Effector memory CD8-positive, alpha-beta T cell (primary cell): ENCODE measurements around the gene CDK5RAP3.

Experiments used
- ATAC-seq: fragments of 150-1000 bp; cut with Tn5 transposase; replicated peaks from 2 replicates; pipeline ENCODE4 v1.10.0; 2021; ENCODE audit warnings: mild to moderate bottlenecking, moderate library complexity
- DNase-seq, 3 experiments: peaks; one replicate each; pipeline ENCODE4 v3.0.0; 2021
- H3K27ac Mint-ChIP-seq, 2 donors: one replicate each; pipeline ENCODE4 v1.8.0; 2022; ENCODE audit warnings: mild to moderate bottlenecking in 2 of 2, mixed read lengths in 2 of 2, moderate library complexity in 2 of 2
- H3K27me3 Mint-ChIP-seq, 2 donors: one replicate each; pipeline ENCODE4 v1.8.0; 2022; ENCODE audit warnings: mixed read lengths in 2 of 2
- H3K36me3 Mint-ChIP-seq: one replicate; pipeline ENCODE4 v1.8.0; 2022; ENCODE audit warnings: mild to moderate bottlenecking, moderate library complexity, mixed read lengths; ENCODE audit not compliant: insufficient read depth
- H3K4me1 Mint-ChIP-seq, 2 donors: one replicate each; pipeline ENCODE4 v1.8.0; 2022; ENCODE audit warnings: low read depth in 2 of 2, mixed read lengths in 2 of 2
- H3K4me3 Mint-ChIP-seq, 2 donors: one replicate each; pipeline ENCODE4 v1.8.0; 2022; ENCODE audit warnings: mild to moderate bottlenecking in 2 of 2, mixed read lengths in 2 of 2, moderate library complexity in 2 of 2
- H3K9me3 Mint-ChIP-seq, 2 donors: one replicate each; pipeline ENCODE4 v1.8.0; 2022; ENCODE audit warnings: mixed read lengths in 2 of 2

The CDK5RAP3 gene

DNA sequence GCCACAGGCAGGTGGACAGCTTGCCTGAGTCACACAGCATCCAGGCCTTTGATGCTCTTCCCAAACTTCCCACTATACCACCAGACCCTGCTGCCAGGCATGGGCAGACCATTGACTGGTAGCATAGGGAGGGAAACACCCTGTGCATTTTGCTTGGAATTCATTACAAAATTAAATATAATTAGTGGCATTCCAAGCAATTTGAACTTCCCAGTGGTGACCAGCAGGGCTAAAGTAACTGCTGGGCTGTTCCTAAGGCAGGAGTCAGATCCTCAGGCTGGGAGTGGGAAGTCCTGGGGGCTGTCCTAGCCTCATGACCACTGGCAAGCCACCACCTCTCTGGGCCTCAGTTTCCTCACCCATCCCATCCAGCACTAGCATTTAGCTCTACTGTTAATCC lies 17.0 kb upstream of the CDK5RAP3 start:
- Mint-ChIP-seq H3K27me3 (no peaks in the 10 kb centered on the region), H3K4me3 (no peak overlapping the region), H3K27ac (no peak overlapping the region), H3K9me3 (no peaks in the 10 kb centered on the region), H3K4me1 (peaks cover 10 to 12% of the 10 kb centered on the region in 2 donors), H3K36me3 (peaks cover 5% of the 10 kb centered on the region)
- DNase-seq (no peak), ATAC-seq (no peak)

GRCh38 chr17:47955497-47956461 lies 15.1 kb upstream of the CDK5RAP3 start:
- H3K4me3 Mint-ChIP-seq: no peak overlapping the region
- H3K27ac Mint-ChIP-seq: no peak overlapping the region
- DNase-seq: no peak
- H3K9me3 Mint-ChIP-seq: no peaks in the 10 kb centered on the region
- H3K36me3 Mint-ChIP-seq: peaks cover 2% of the 10 kb centered on the region
- H3K4me1 Mint-ChIP-seq: no peaks in the 10 kb centered on the region
- no peaks in the 10 kb centered on the region for H3K27me3 Mint-ChIP-seq
- no peak for ATAC-seq

- peaks cover 2% of the 10 kb centered on the region for H3K36me3 Mint-ChIP-seq
- no peaks in the 10 kb centered on the region for H3K4me1 Mint-ChIP-seq
- no peak overlapping the region for H3K4me3 Mint-ChIP-seq
- no peak for DNase-seq
- no peaks in the 10 kb centered on the region for H3K9me3 Mint-ChIP-seq
- no peak for ATAC-seq
- H3K27me3 Mint-ChIP-seq: no peaks in the 10 kb centered on the region
- no peak overlapping the region for H3K27ac Mint-ChIP-seq
Measured at GRCh38 chr17:47956791-47957590, 13.9 kb upstream of the CDK5RAP3 start.

DNA sequence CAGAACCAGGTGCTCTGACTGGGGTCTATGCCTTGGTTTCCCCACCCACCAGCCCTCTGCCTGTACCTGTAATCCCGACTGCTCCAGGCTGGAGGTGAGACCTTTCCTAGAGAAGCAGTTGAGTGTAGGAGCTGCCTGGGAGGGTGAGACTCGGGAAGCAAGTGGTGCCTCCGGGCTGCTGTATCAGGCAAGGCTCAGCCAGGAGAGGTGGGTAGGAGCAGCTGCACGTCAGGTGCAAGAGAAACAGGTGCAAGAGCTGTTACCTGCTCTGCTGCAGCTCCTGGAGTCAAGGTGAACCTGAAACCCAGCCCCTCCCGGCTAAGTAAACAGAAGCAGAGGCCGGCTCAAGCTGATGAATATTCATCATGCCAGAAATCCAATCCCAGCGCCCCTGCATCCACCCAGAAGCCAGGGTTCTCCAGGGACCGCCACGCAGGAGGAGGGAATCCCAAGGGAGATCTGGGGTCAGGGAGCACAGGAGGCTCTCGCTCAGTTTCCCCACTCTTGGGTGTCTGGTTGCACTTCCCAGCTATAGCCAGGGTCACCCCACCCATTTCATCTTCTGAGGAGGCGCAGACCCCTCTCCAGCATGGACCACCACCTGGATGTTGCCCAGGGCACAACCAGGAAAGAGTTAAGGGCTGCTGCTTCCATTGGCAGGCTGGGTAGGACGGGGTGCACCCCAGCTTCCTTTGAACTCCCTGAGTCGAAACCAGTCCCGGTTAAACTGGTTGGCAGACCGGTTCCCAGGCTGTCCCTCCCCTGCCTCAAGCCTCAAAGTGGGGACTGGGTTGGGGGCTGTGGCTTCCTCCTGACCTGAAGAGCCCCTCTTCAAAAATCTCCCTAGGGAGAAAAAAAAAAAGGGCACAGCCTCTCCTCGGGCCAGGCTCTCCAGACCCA lies 13.1 kb upstream of the CDK5RAP3 start, which contains the start of gene PRR15L:
TSS of gene PRR15L (minus strand) at position 293 of the 900 bp plus-strand sequence. CDS start 4,649 bp downstream, outside the sequence.
- H3K4me3 Mint-ChIP-seq: no peak within 1 kb of the TSS
- no peak for ATAC-seq
- no peak for DNase-seq
- H3K27ac Mint-ChIP-seq: peak within 1 kb of the TSS in 1 of 2 donors; percentile 20
- H3K9me3 Mint-ChIP-seq: no peaks in the 10 kb centered on the region
- no peaks in the 10 kb centered on the region for H3K4me1 Mint-ChIP-seq
- peaks cover 2% of the 10 kb centered on the region for H3K36me3 Mint-ChIP-seq
- no peaks in the 10 kb centered on the region for H3K27me3 Mint-ChIP-seq

DNA sequence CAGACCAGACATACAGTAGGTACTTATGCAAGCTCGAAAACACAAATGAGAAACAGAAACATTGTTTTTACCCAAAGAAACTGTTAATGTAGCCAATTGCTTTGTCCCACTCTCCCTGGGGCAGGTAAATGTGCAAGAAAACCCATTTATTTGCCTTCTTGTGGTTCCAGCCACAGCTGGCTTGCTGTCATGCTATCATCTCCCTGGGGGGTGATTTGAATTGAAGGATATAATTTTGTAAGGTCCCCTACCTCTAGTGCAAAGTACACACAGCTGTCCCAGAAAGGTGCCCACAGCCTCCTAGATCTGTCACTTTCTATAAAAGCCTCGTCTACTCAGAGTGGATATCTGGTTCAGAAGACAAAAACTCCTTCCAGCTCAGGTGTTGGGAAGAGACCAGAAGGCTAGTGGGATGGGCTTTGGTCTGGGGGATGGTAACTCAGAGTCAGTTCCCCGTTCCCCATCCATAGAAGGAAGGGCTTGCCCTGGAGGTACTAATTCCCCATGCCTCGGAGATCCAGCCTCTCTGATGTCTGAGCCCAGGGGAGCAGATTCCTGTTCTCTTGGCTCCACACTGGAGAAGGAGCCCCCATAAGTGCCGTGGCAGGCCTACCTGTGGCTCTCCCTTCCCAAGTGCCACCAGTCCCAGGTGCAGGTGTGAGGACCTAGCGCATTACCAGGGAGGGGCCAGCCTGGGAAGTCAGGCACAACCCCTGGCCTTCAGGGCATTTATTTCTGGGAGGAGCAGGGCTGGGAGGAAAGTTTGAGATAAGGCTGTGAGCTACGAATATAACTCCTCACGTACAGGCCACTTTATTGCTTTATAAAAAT lies 10.9 kb upstream of the CDK5RAP3 start:
- H3K4me1 Mint-ChIP-seq: no peaks in the 10 kb centered on the region
- no peaks in the 10 kb centered on the region for H3K36me3 Mint-ChIP-seq
- H3K27ac Mint-ChIP-seq: no peak overlapping the region
- H3K4me3 Mint-ChIP-seq: no peak overlapping the region
- no peaks in the 10 kb centered on the region for H3K9me3 Mint-ChIP-seq
- H3K27me3 Mint-ChIP-seq: no peaks in the 10 kb centered on the region
- no peak for ATAC-seq
- DNase-seq: no peak

DNA sequence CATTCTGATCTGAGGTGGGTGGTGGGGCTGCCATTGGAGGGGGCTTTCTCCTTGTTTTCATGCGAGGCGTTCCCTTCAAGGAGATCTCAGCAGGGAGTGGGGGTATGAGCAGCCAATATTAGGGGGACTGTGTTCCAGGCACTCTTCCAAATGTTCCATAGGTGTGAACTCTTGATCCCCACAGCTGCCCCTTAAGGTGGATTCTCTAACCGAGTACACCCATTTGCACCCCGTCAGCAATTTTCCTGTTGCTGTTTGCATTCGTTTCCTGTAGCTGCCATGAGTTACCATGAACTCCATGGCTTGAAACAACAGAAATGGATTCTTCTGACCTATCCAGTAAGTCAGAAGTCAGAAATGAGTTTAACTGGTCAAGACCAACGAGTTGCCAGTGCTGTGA lies 9.5 kb upstream of the CDK5RAP3 start:
- no peak overlapping the region for H3K27ac Mint-ChIP-seq
- no peaks in the 10 kb centered on the region for H3K36me3 Mint-ChIP-seq
- H3K4me1 Mint-ChIP-seq: no peaks in the 10 kb centered on the region
- ATAC-seq (no peak), DNase-seq (no peak)
- H3K4me3 Mint-ChIP-seq: no peak overlapping the region
- no peaks in the 10 kb centered on the region for H3K9me3 Mint-ChIP-seq
- no peaks in the 10 kb centered on the region for H3K27me3 Mint-ChIP-seq

- ATAC-seq (no peak), DNase-seq (no peak)
- no peak overlapping the region for H3K4me3 Mint-ChIP-seq
- no peaks in the 10 kb centered on the region for H3K36me3 Mint-ChIP-seq
- H3K9me3 Mint-ChIP-seq: no peaks in the 10 kb centered on the region
- H3K4me1 Mint-ChIP-seq: no peaks in the 10 kb centered on the region
- no peak overlapping the region for H3K27ac Mint-ChIP-seq
- no peaks in the 10 kb centered on the region for H3K27me3 Mint-ChIP-seq
Measured at GRCh38 chr17:47962901-47963300, 8.0 kb upstream of the CDK5RAP3 start.

DNA sequence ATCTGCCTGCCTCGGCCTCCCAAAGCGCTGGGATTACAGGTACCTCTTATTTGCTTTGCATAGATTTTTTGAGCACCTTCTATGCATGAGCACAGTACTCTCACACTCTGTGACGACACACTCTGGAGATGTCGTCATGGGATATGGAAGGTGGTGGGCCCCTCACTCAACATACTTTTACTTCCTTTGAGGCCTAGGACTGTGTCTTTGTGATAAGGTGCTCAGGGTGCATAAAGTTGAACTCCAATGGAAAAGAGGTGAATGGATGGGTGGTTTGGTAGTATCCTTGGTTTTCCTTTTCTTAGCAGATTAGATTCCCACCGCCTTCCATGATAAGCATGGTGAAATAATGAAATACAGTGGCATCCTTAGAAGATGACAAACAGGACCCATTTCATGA lies 6.1 kb upstream of the CDK5RAP3 start:
- H3K9me3 Mint-ChIP-seq: no peaks in the 10 kb centered on the region
- H3K27me3 Mint-ChIP-seq: no peaks in the 10 kb centered on the region
- DNase-seq: no peak
- peaks cover 4% of the 10 kb centered on the region in 2 donors for H3K4me1 Mint-ChIP-seq
- ATAC-seq: no peak
- no peaks in the 10 kb centered on the region for H3K36me3 Mint-ChIP-seq
- H3K27ac Mint-ChIP-seq: no peak overlapping the region
- H3K4me3 Mint-ChIP-seq: no peak overlapping the region

DNA sequence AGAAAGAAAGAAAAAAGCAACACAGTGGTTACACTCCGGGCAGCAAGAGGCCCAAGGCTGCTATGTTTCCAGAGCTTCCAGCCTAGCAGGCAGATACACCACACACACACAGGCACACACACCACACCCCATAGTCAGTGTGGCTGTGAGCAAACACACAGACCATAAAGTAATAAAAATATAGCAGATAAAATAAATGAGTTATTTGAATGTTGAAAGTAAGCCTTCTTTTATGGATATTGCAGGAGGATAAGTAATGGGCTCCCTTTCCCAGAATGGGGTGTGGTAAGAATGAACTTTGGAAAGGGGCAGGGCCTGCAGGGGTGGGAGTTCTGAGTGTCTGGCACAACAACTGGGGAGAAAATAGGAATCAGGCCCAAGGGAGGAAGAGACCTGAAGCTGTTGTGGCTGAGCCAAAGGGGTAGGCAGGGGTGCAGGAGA lies 4.8 kb upstream of the CDK5RAP3 start:
- Mint-ChIP-seq H3K36me3 (peaks cover 8% of the 10 kb centered on the region), H3K27ac (no peak overlapping the region), H3K9me3 (no peaks in the 10 kb centered on the region), H3K4me1 (peaks cover 12 to 15% of the 10 kb centered on the region in 2 donors), H3K27me3 (no peaks in the 10 kb centered on the region), H3K4me3 (no peak overlapping the region)
- ATAC-seq (no peak), DNase-seq (no peak)

DNA sequence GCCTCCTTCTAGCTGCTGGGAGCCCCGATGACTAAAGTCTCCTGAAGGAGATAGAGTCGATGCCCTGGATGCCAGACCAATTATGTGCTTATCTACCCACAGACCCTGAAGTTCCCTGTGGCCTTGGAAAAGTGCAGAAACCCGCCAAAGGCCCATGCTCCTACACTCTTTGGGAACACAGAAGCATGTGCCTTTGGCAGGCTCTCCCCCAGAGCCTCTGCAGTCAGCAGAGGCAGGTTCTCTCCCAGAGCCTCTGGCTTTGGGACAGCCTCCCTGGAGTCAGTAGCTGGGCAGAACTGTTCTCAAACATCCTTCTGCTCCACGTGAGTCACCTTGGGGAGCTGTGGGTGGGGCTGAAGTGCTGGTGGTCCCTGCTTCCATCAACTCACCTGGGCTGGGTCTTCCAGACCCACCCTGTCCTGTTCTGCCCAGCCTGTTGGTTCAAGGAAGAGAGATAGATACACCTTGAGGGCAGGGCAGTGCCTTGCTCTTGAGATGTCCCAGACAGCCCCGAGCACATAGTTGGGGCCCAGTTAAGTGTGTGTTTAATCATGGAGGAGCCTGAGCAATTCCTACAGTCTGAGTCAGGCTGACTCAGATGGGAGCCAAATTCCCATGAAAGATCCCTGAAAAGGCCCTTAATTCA lies 3.2 kb upstream of the CDK5RAP3 start:
- ATAC-seq: no peak
- Mint-ChIP-seq H3K4me3 (no peak overlapping the region), H3K4me1 (peaks cover 22 to 25% of the 10 kb centered on the region in 2 donors), H3K36me3 (peaks cover 12% of the 10 kb centered on the region), H3K27me3 (no peaks in the 10 kb centered on the region), H3K9me3 (no peaks in the 10 kb centered on the region), H3K27ac (no peak overlapping the region)
- DNase-seq: no peak

GRCh38 chr17:47968836-47969235 lies 2.1 kb upstream of the CDK5RAP3 start:
- Mint-ChIP-seq H3K27me3 (no peaks in the 10 kb centered on the region), H3K4me1 (peaks cover 22 to 27% of the 10 kb centered on the region in 2 donors), H3K9me3 (no peaks in the 10 kb centered on the region), H3K27ac (no peak overlapping the region), H3K4me3 (no peak overlapping the region), H3K36me3 (peaks cover 18% of the 10 kb centered on the region)
- no peak for ATAC-seq
- no peak for DNase-seq
